Measurements from ENCODE around the gene SCMH1.

SCMH1 gene

DNA sequence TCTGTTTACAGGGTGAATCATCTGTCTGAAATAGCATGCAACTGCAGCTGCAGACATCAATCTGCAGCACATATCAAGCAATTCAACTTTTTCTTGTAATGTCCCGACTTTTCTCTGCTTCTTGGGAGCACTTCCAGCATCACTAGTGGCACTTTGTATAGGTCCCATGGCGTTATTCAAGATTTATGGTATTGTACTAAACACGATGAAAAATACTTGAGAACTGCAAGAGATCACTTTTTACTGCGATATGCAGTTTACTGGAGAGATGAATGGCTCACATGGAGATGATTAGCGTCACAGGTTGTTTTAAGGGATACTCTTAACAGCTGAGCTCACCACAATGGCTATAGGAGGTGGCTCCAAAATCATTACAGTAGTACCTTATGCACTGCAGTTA lies 7.2 kb upstream of the SCMH1 start:
- no peak for DNase-seq (ENCODE audit: extremely low read depth, low read depth)
- no peak for TF ChIP-seq CTCF (IDR thresholded peaks at IDR 0.05; ENCODE audit: low read depth, low read length)

DNA sequence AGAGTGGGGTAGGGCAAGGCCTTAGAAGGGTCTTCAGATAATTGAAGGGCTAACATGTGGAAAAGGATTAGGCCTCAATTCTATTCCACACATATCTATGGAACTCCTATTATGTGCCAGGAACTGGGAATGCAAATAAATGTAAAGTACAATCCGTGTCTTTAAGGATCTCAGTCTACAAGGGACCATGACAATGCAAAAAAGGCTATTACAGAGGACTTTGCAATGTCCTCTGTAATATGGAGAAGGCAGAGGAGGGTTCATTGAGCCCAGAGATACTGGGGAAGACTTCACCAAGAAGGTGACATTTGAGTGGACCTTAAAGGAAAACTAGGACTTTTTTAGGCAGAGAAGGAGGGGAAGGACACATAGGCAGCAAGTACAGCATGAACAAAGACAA lies 4.5 kb upstream of the SCMH1 start:
- TF ChIP-seq CTCF (IDR thresholded peaks at IDR 0.05; ENCODE audit: low read depth, low read length), result no peak
- DNase-seq (ENCODE audit: extremely low read depth, low read depth), result no peak

DNA sequence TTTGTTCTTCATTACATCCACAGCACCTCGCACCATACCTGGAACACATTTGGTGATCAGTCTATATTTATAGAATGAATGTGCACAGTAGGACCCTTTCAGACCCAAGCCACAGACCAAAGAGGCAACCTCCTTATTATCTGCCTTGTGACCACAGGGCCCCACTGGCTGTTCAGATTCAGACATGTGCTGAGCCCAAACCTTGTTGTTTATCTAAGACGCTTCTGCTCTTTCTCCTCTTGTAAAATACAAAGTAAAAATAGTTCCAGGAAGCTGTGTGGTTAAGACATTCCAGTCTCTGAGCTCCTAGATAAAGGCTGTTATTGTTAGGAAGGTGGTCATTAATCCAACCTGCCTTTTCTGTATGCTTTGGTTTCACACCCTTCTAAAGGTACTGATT lies 3.6 kb upstream of the SCMH1 start:
- no peak for DNase-seq (ENCODE audit: extremely low read depth, low read depth)
- no peak for TF ChIP-seq CTCF (IDR thresholded peaks at IDR 0.05; ENCODE audit: low read depth, low read length)

DNA sequence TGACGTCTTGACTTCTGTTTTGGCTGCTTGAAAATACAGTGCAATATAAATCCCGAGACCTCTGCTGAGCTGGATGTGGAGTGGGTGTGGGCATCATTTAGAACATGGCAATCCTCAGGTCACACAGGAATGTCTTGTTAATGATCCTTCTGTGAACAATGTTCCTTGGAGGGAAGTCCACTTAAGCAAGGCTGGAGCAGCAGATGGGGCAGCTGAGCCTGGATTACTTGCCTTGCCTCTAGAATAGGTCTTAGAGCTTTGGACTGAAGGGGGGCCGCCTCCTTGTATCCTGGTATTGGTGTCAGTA lies 926 bp upstream of the SCMH1 start:
- no peak for TF ChIP-seq CTCF (IDR thresholded peaks at IDR 0.05; ENCODE audit: low read depth, low read length)
- no peak for DNase-seq (ENCODE audit: extremely low read depth, low read depth)

DNA sequence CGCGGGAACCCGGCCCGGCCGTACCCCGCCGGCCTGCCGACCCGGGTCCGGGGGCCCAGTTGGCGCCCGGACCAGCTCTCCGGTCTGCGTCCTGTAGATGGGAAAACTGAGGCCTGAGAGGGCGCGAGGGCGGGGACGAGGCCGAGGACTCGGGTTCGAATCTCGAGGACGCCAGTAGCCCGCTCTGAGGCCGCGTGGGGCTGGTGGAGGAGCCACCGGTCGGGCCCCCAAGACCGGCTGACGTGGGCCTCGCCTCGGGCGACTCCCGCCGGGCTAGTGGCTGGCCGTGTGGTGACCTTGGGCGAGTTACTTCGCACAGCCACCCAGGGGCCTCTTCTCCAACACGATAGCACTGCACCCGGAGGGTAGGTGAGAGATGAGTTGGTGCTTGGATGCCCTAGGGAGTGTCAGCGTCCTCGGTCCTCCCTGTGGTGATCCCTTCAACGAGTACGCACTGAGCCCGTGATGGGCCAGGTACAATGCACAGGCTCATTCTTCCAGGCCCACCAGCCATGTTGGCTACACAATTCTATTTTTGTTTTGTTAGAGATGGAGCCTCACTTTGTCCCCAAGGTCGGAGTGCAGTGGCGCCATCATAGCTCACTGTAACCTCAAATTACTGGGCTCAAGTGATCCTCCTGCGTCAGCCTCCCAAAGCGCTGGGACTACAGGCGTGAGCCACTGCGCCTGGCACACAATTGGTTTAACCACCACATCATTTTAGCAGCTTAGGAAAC lies 404 bp upstream of the SCMH1 start:
- DNase-seq (ENCODE audit: extremely low read depth, low read depth), result no peak
- TF ChIP-seq CTCF (IDR thresholded peaks at IDR 0.05; ENCODE audit: low read depth, low read length), result no peak

DNA sequence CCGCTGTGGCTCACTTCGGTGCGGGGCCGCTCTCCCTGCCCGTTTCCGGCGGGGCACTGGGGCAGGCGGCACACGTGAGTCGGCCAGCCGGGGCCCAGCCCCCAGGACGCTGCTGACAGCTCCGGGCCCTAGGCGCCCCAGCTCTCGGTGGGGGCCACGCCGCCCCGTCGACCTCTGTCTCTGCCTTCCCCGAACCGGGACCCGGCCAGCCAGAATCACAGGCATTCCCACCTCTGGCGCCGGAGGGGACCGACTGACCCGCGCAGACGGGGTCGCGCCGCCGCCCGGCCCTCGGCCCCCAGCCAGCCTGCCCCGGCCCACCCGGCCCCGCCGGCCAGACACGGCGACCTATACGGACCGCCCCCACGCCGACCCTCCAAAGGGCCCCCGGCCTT lies 755 bp downstream of the SCMH1 start:
- DNase-seq (ENCODE audit: extremely low read depth, low read depth), result no peak
- no peak for TF ChIP-seq CTCF (IDR thresholded peaks at IDR 0.05; ENCODE audit: low read depth, low read length)

GRCh38 chr1:41240781-41241353 lies 1.2 kb downstream of the SCMH1 start:
- no peak for DNase-seq (ENCODE audit: extremely low read depth, low read depth)
- TF ChIP-seq CTCF (IDR thresholded peaks at IDR 0.05; ENCODE audit: low read depth, low read length), result no peak

Measured in AG09319 (cell line).